Bronchial epithelial cell (primary cell): ENCODE results near the gene DDX27. TPM values are rescaled to one million over a fixed set of nuclear protein-coding genes. Genes with fewer than 3 reads are reported as not detected.
"Not testable (repeated sequence)": the region's sequence is repeated elsewhere in the genome, so short reads cannot be mapped to it uniquely, and the experiment has no call there.

ENCODE experiments used
- DNase-seq: peaks from one replicate; pipeline ENCODE4 v3.0.0-alpha.2; 2010; ENCODE audit warnings: low read depth
- FAIRE-seq: peaks from 2 replicates; lab custom pipeline; 2011; peaks lifted over from hg19 to GRCh38; lab: Jason Lieb, UNC
- H3K27me3 ChIP-seq: 2 replicates; pipeline ENCODE4 v1.5.1; 2011; ENCODE audit warnings: low read length; ENCODE audit not compliant: control insufficient read depth, insufficient read depth
- H3K36me3 ChIP-seq: 2 replicates; pipeline ENCODE4 v1.5.1; 2011; ENCODE audit warnings: low read length; ENCODE audit not compliant: control insufficient read depth, insufficient read depth
- H3K4me3 ChIP-seq: 2 replicates; pipeline ENCODE4 v1.5.1; 2011; ENCODE audit warnings: mild to moderate bottlenecking, low read depth, low read length, control low read depth
- CTCF ChIP-seq: IDR thresholded peaks from 2 replicates; pipeline ENCODE4 v1.5.1; 2011; ENCODE audit warnings: mild to moderate bottlenecking, moderate library complexity, low read length, control low read depth, inconsistent platforms; ENCODE audit not compliant: insufficient read depth, severe bottlenecking
- total RNA-seq: library from RNA; depleted of rRNA; stranded (reverse); fragments of >200 nt; gene quantifications from 2 replicates; pipeline ENCODE4 v1.2.1, GENCODE V29; 2014

The DDX27 gene
- total RNA-seq, 1 donor from 2014 or later, result 49.8 TPM

- no peak for DNase-seq
- no peak overlapping the region for H3K4me3 ChIP-seq
- H3K27me3 ChIP-seq, result no peaks in the 10 kb centered on the region
- no peak for TF ChIP-seq CTCF
- no peak for FAIRE-seq
- H3K36me3 ChIP-seq, result no peaks in the 10 kb centered on the region
These were observed 4.6 kb upstream of the DDX27 start for GRCh38 chr20:49214571-49214970.

- no peak overlapping the region for H3K4me3 ChIP-seq
- FAIRE-seq (no peak), DNase-seq (no peak)
- no peaks in the 10 kb centered on the region for H3K27me3 ChIP-seq
- no peaks in the 10 kb centered on the region for H3K36me3 ChIP-seq
- no peak for TF ChIP-seq CTCF
These were observed 4.0 kb upstream of the DDX27 start for GRCh38 chr20:49215232-49215631.

- Histone ChIP-seq H3K4me3 (no peak overlapping the region), H3K27me3 (no peaks in the 10 kb centered on the region), H3K36me3 (peaks cover 6% of the 10 kb centered on the region)
- DNase-seq (peak; percentile 91), FAIRE-seq (no peak)
- TF ChIP-seq CTCF, result peak; percentile 82
These were observed 2.1 kb upstream of the DDX27 start for GRCh38 chr20:49216991-49217578.

- H3K27me3 ChIP-seq, DNase-seq, FAIRE-seq, H3K4me3 ChIP-seq: not testable (repeated sequence)
- peaks cover 12% of the 10 kb centered on the region for H3K36me3 ChIP-seq
These were observed 501 bp upstream of the DDX27 start for GRCh38 chr20:49218739-49219090.

- H3K27me3 ChIP-seq, result no peaks in the 10 kb centered on the region
- DNase-seq, result no peak
- no peak for FAIRE-seq
- TF ChIP-seq CTCF, result no peak
- peak overlapping the region; percentile 86 for H3K4me3 ChIP-seq
- H3K36me3 ChIP-seq, result peaks cover 24% of the 10 kb centered on the region
These were observed 962 bp downstream of the DDX27 start for GRCh38 chr20:49219924-49220831.

- no peaks in the 10 kb centered on the region for H3K27me3 ChIP-seq
- DNase-seq (no peak), FAIRE-seq (no peak)
- no peak overlapping the region for H3K4me3 ChIP-seq
- H3K36me3 ChIP-seq, result peaks cover 45% of the 10 kb centered on the region
- TF ChIP-seq CTCF, result no peak
These were observed 6.7 kb downstream of the DDX27 start for GRCh38 chr20:49225896-49226295.
